ENCODE data around the gene CFAP61.

Gene CFAP61

DNA sequence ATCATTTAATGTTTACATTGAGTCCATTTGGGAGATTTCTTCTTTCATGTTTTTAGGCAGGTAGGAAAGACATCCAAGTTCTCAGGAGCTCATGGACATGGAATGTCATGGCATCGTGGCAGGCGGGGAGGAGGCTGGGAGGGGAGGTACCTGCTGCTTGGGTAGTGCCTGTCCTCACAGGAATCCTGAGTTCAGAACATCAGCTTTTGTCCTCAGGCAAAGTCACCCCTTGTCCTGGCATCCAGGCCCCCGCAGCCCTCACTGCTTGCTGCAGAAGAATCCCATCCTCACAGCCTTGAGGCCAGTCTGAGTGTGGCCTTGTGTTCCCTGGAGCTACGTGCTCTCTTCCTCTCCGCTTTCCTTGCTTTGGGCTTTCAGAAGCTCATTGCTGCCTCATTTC is 157.4 kb downstream of the CFAP61 start:
- Histone ChIP-seq H3K4me2 (ENCODE audit: low read depth, low read length, poor library complexity, severe bottlenecking) (no peak overlapping the region), H3K9me3 (ENCODE audit: insufficient read depth, low read depth, low read length) (no peaks in the 10 kb centered on the region), H3F3A (ENCODE audit: low read depth) (no peaks in the 10 kb centered on the region), H3K4me3 (ENCODE audit: low read length, poor library complexity, severe bottlenecking) (no peak overlapping the region), H3K27me3 (ENCODE audit: insufficient read depth, low read length, poor library complexity, severe bottlenecking) (no peaks in the 10 kb centered on the region), H3K9ac (ENCODE audit: low read depth, low read length, poor library complexity, severe bottlenecking) (no peak overlapping the region), H3K36me3 (ENCODE audit: insufficient read depth, low read length) (no peaks in the 10 kb centered on the region), H3K9me2 (replicated peaks; ENCODE audit: low read depth, low read length) (no peaks in the 10 kb centered on the region), H2AFZ (ENCODE audit: low read length) (no peak overlapping the region), H3K4me1 (ENCODE audit: insufficient read depth, low read length, poor library complexity, severe bottlenecking) (no peaks in the 10 kb centered on the region), H3K79me2 (ENCODE audit: insufficient read depth, low read length) (no peaks in the 10 kb centered on the region), H4K20me1 (ENCODE audit: insufficient read depth, low read length, poor library complexity, severe bottlenecking) (no peaks in the 10 kb centered on the region)
- no peak for TF ChIP-seq EZH2phosphoT487 (IDR thresholded peaks at IDR 0.05; ENCODE audit: borderline replicate concordance)
- TF ChIP-seq, protein P1, sequence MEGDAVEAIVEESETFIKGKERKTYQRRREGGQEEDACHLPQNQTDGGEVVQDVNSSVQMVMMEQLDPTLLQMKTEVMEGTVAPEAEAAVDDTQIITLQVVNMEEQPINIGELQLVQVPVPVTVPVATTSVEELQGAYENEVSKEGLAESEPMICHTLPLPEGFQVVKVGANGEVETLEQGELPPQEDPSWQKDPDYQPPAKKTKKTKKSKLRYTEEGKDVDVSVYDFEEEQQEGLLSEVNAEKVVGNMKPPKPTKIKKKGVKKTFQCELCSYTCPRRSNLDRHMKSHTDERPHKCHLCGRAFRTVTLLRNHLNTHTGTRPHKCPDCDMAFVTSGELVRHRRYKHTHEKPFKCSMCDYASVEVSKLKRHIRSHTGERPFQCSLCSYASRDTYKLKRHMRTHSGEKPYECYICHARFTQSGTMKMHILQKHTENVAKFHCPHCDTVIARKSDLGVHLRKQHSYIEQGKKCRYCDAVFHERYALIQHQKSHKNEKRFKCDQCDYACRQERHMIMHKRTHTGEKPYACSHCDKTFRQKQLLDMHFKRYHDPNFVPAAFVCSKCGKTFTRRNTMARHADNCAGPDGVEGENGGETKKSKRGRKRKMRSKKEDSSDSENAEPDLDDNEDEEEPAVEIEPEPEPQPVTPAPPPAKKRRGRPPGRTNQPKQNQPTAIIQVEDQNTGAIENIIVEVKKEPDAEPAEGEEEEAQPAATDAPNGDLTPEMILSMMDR (conservative IDR thresholded peaks at IDR 0.05; ENCODE audit: low read length), result no peak

GRCh38 chr20:20210327-20210726 is 158.0 kb downstream of the CFAP61 start:
- H3K4me1 ChIP-seq (ENCODE audit: insufficient read depth, low read length, poor library complexity, severe bottlenecking), result no peaks in the 10 kb centered on the region
- H3K9ac ChIP-seq (ENCODE audit: low read depth, low read length, poor library complexity, severe bottlenecking), result no peak overlapping the region
- no peak overlapping the region for H2AFZ ChIP-seq (ENCODE audit: low read length)
- H3K79me2 ChIP-seq (ENCODE audit: insufficient read depth, low read length), result no peaks in the 10 kb centered on the region
- H3K9me3 ChIP-seq (ENCODE audit: insufficient read depth, low read depth, low read length), result no peaks in the 10 kb centered on the region
- H3K36me3 ChIP-seq (ENCODE audit: insufficient read depth, low read length), result no peaks in the 10 kb centered on the region
- TF ChIP-seq, protein P1 (conservative IDR thresholded peaks at IDR 0.05; ENCODE audit: low read length), result no peak
- no peak for TF ChIP-seq EZH2phosphoT487 (IDR thresholded peaks at IDR 0.05; ENCODE audit: borderline replicate concordance)
- no peaks in the 10 kb centered on the region for H3K27me3 ChIP-seq (ENCODE audit: insufficient read depth, low read length, poor library complexity, severe bottlenecking)
- H4K20me1 ChIP-seq (ENCODE audit: insufficient read depth, low read length, poor library complexity, severe bottlenecking), result no peaks in the 10 kb centered on the region
- no peaks in the 10 kb centered on the region for H3F3A ChIP-seq (ENCODE audit: low read depth)
- no peak overlapping the region for H3K4me3 ChIP-seq (ENCODE audit: low read length, poor library complexity, severe bottlenecking)
- no peak overlapping the region for H3K4me2 ChIP-seq (ENCODE audit: low read depth, low read length, poor library complexity, severe bottlenecking)
- no peaks in the 10 kb centered on the region for H3K9me2 ChIP-seq (replicated peaks; ENCODE audit: low read depth, low read length)

- Histone ChIP-seq H3F3A (ENCODE audit: low read depth) (no peaks in the 10 kb centered on the region), H4K20me1 (ENCODE audit: insufficient read depth, low read length, poor library complexity, severe bottlenecking) (no peaks in the 10 kb centered on the region), H3K9me3 (ENCODE audit: insufficient read depth, low read depth, low read length) (no peaks in the 10 kb centered on the region), H2AFZ (ENCODE audit: low read length) (no peak overlapping the region), H3K4me1 (ENCODE audit: insufficient read depth, low read length, poor library complexity, severe bottlenecking) (no peaks in the 10 kb centered on the region), H3K9me2 (replicated peaks; ENCODE audit: low read depth, low read length) (no peaks in the 10 kb centered on the region), H3K36me3 (ENCODE audit: insufficient read depth, low read length) (no peaks in the 10 kb centered on the region), H3K27me3 (ENCODE audit: insufficient read depth, low read length, poor library complexity, severe bottlenecking) (no peaks in the 10 kb centered on the region), H3K4me3 (ENCODE audit: low read length, poor library complexity, severe bottlenecking) (no peak overlapping the region), H3K9ac (ENCODE audit: low read depth, low read length, poor library complexity, severe bottlenecking) (no peak overlapping the region), H3K4me2 (ENCODE audit: low read depth, low read length, poor library complexity, severe bottlenecking) (no peak overlapping the region), H3K79me2 (ENCODE audit: insufficient read depth, low read length) (no peaks in the 10 kb centered on the region)
- TF ChIP-seq, protein P1 (conservative IDR thresholded peaks at IDR 0.05; ENCODE audit: low read length), result no peak
- no peak for TF ChIP-seq EZH2phosphoT487 (IDR thresholded peaks at IDR 0.05; ENCODE audit: borderline replicate concordance)
Observed at GRCh38 chr20:20210943-20211273, 158.6 kb downstream of the CFAP61 start.

All from Loucy (cell line).